ENCODE measurements around the gene CEP72.

Gene CEP72

GRCh38 chr5:645421-645820 lies 33.3 kb downstream of the CEP72 start:
- no peak overlapping the region for H2BK5ac ChIP-seq (ENCODE audit: low read length)
- no peak overlapping the region for H4K8ac ChIP-seq (ENCODE audit: low read depth, low read length)
- no peak overlapping the region for H3K4me2 ChIP-seq (ENCODE audit: insufficient read depth, low read length, poor library complexity, severe bottlenecking)
- H2AK5ac ChIP-seq (ENCODE audit: low read depth, low read length): no peak overlapping the region
- H3K27ac ChIP-seq (replicated peaks; ENCODE audit: low read length): no peak overlapping the region
- no CpG with 5 or more reads among the region's 13 CpGs for WGBS, 2 donors (ENCODE audit: extremely low coverage in 2 of 2, insufficient read length in 2 of 2, insufficient replicate concordance in 1 of 2)
- peak overlapping the region; percentile 39 for H3K23ac ChIP-seq (ENCODE audit: low read depth, low read length, poor library complexity)
- no peak overlapping the region for H3K18ac ChIP-seq (ENCODE audit: low read length)
- no peak overlapping the region for H2BK120ac ChIP-seq (ENCODE audit: low read depth, low read length)
- peaks cover 12% of the 10 kb centered on the region for H3K79me1 ChIP-seq (ENCODE audit: low read depth, low read length)
- DNase-seq (ENCODE audit: low spot score): no peak
- no peak overlapping the region for H2AFZ ChIP-seq (ENCODE audit: low read length)
- H2BK15ac ChIP-seq (ENCODE audit: low read length): no peak overlapping the region
- no peaks in the 10 kb centered on the region for H3K27me3 ChIP-seq (ENCODE audit: control insufficient read depth in 3 of 3, insufficient read depth in 3 of 3, low read depth in 1 of 3, low read length in 3 of 3)
- H2BK12ac ChIP-seq (ENCODE audit: low read length): no peak overlapping the region
- H3K4me3 ChIP-seq (ENCODE audit: low read length in 2 of 2): no peak overlapping the region
- no peak overlapping the region for H3K9ac ChIP-seq (ENCODE audit: low read depth, low read length, poor library complexity)
- H3K4ac ChIP-seq (ENCODE audit: low read length): no peak overlapping the region
- H3K14ac ChIP-seq (ENCODE audit: low read length): no peak overlapping the region
- no peak overlapping the region for H4K91ac ChIP-seq (ENCODE audit: low read depth, low read length, poor library complexity)
- H3K36me3 ChIP-seq (replicated peaks in 1 of 2; ENCODE audit: control insufficient read depth in 2 of 2, insufficient read depth in 2 of 2, low read length in 2 of 2): peaks cover 52 to 85% of the 10 kb centered on the region in 2 donors
- no peaks in the 10 kb centered on the region for H3K4me1 ChIP-seq (ENCODE audit: control insufficient read depth in 2 of 2, insufficient read depth in 1 of 2, low read depth in 1 of 2, low read length in 2 of 2)
- H3K9me3 ChIP-seq (replicated peaks in 1 of 2; ENCODE audit: control insufficient read depth in 2 of 2, insufficient read depth in 1 of 2, low read depth in 1 of 2, low read length in 2 of 2): peaks cover 5 to 22% of the 10 kb centered on the region in 2 donors

- no CpG with 5 or more reads among the region's 18 CpGs for WGBS, 2 donors (ENCODE audit: extremely low coverage in 2 of 2, insufficient read length in 2 of 2, insufficient replicate concordance in 1 of 2)
Measured at GRCh38 chr5:646396-647201, 34.5 kb downstream of the CEP72 start.

GRCh38 chr5:647311-647710 lies 35.2 kb downstream of the CEP72 start:
- H2BK120ac ChIP-seq (ENCODE audit: low read depth, low read length): no peak overlapping the region
- H3K27me3 ChIP-seq (ENCODE audit: control insufficient read depth in 3 of 3, insufficient read depth in 3 of 3, low read depth in 1 of 3, low read length in 3 of 3): no peaks in the 10 kb centered on the region
- H2AFZ ChIP-seq (ENCODE audit: low read length): no peak overlapping the region
- H3K4me3 ChIP-seq (ENCODE audit: low read length in 2 of 2): no peak overlapping the region
- H2BK12ac ChIP-seq (ENCODE audit: low read length): no peak overlapping the region
- H3K36me3 ChIP-seq (replicated peaks in 1 of 2; ENCODE audit: control insufficient read depth in 2 of 2, insufficient read depth in 2 of 2, low read length in 2 of 2): peaks cover 50 to 81% of the 10 kb centered on the region in 2 donors
- H2BK15ac ChIP-seq (ENCODE audit: low read length): no peak overlapping the region
- H4K8ac ChIP-seq (ENCODE audit: low read depth, low read length): no peak overlapping the region
- H3K23ac ChIP-seq (ENCODE audit: low read depth, low read length, poor library complexity): no peak overlapping the region
- H3K9me3 ChIP-seq (replicated peaks in 1 of 2; ENCODE audit: control insufficient read depth in 2 of 2, insufficient read depth in 1 of 2, low read depth in 1 of 2, low read length in 2 of 2): peaks cover 7 to 22% of the 10 kb centered on the region in 2 donors
- H3K27ac ChIP-seq (replicated peaks; ENCODE audit: low read length): no peak overlapping the region
- no peak overlapping the region for H4K91ac ChIP-seq (ENCODE audit: low read depth, low read length, poor library complexity)
- H2AK5ac ChIP-seq (ENCODE audit: low read depth, low read length): no peak overlapping the region
- H3K4ac ChIP-seq (ENCODE audit: low read length): no peak overlapping the region
- DNase-seq (ENCODE audit: low spot score): no peak
- H3K79me1 ChIP-seq (ENCODE audit: low read depth, low read length): peaks cover 11% of the 10 kb centered on the region
- H3K14ac ChIP-seq (ENCODE audit: low read length): no peak overlapping the region
- H2BK5ac ChIP-seq (ENCODE audit: low read length): no peak overlapping the region
- H3K4me1 ChIP-seq (ENCODE audit: control insufficient read depth in 2 of 2, insufficient read depth in 1 of 2, low read depth in 1 of 2, low read length in 2 of 2): no peaks in the 10 kb centered on the region
- H3K9ac ChIP-seq (ENCODE audit: low read depth, low read length, poor library complexity): no peak overlapping the region
- no CpG with 5 or more reads among the region's 4 CpGs for WGBS, 2 donors (ENCODE audit: extremely low coverage in 2 of 2, insufficient read length in 2 of 2, insufficient replicate concordance in 1 of 2)
- no peak overlapping the region for H3K18ac ChIP-seq (ENCODE audit: low read length)
- H3K4me2 ChIP-seq (ENCODE audit: insufficient read depth, low read length, poor library complexity, severe bottlenecking): no peak overlapping the region

More at GRCh38 chr5:646396-647201, 34.5 kb downstream of the CEP72 start:
- no peak overlapping the region for H3K4me2 ChIP-seq (ENCODE audit: insufficient read depth, low read length, poor library complexity, severe bottlenecking)
- DNase-seq (ENCODE audit: low spot score): no peak
- no peak overlapping the region for H4K91ac ChIP-seq (ENCODE audit: low read depth, low read length, poor library complexity)
- no peak overlapping the region for H3K18ac ChIP-seq (ENCODE audit: low read length)
- H3K14ac ChIP-seq (ENCODE audit: low read length): no peak overlapping the region
- peaks cover 46 to 79% of the 10 kb centered on the region in 2 donors for H3K36me3 ChIP-seq (replicated peaks in 1 of 2; ENCODE audit: control insufficient read depth in 2 of 2, insufficient read depth in 2 of 2, low read length in 2 of 2)
- H3K4me3 ChIP-seq (ENCODE audit: low read length in 2 of 2): no peak overlapping the region
- peak overlapping the region; percentile 76 for H3K4ac ChIP-seq (ENCODE audit: low read length)
- H3K27ac ChIP-seq (replicated peaks; ENCODE audit: low read length): no peak overlapping the region
- H3K4me1 ChIP-seq (ENCODE audit: control insufficient read depth in 2 of 2, insufficient read depth in 1 of 2, low read depth in 1 of 2, low read length in 2 of 2): no peaks in the 10 kb centered on the region
- no peak overlapping the region for H2BK15ac ChIP-seq (ENCODE audit: low read length)
- H3K9ac ChIP-seq (ENCODE audit: low read depth, low read length, poor library complexity): peak overlapping the region; percentile 70
- no peak overlapping the region for H2BK120ac ChIP-seq (ENCODE audit: low read depth, low read length)
- peak overlapping the region; percentile 65 for H4K8ac ChIP-seq (ENCODE audit: low read depth, low read length)
- peak overlapping the region; percentile 80 for H3K23ac ChIP-seq (ENCODE audit: low read depth, low read length, poor library complexity)
- no peak overlapping the region for H2BK12ac ChIP-seq (ENCODE audit: low read length)
- H2AFZ ChIP-seq (ENCODE audit: low read length): no peak overlapping the region
- H2AK5ac ChIP-seq (ENCODE audit: low read depth, low read length): no peak overlapping the region
- peaks cover 5 to 22% of the 10 kb centered on the region in 2 donors for H3K9me3 ChIP-seq (replicated peaks in 1 of 2; ENCODE audit: control insufficient read depth in 2 of 2, insufficient read depth in 1 of 2, low read depth in 1 of 2, low read length in 2 of 2)
- H3K79me1 ChIP-seq (ENCODE audit: low read depth, low read length): peaks cover 12% of the 10 kb centered on the region
- H3K27me3 ChIP-seq (ENCODE audit: control insufficient read depth in 3 of 3, insufficient read depth in 3 of 3, low read depth in 1 of 3, low read length in 3 of 3): no peaks in the 10 kb centered on the region
- no peak overlapping the region for H2BK5ac ChIP-seq (ENCODE audit: low read length)

GRCh38 chr5:647727-648126 lies 35.6 kb downstream of the CEP72 start:
- H3K18ac ChIP-seq (ENCODE audit: low read length): no peak overlapping the region
- no peak overlapping the region for H2BK5ac ChIP-seq (ENCODE audit: low read length)
- no peak overlapping the region for H3K14ac ChIP-seq (ENCODE audit: low read length)
- no peak overlapping the region for H2BK15ac ChIP-seq (ENCODE audit: low read length)
- H3K4me2 ChIP-seq (ENCODE audit: insufficient read depth, low read length, poor library complexity, severe bottlenecking): no peak overlapping the region
- no peak overlapping the region for H3K9ac ChIP-seq (ENCODE audit: low read depth, low read length, poor library complexity)
- H3K4me3 ChIP-seq (ENCODE audit: low read length in 2 of 2): no peak overlapping the region
- no peak overlapping the region for H2AK5ac ChIP-seq (ENCODE audit: low read depth, low read length)
- peaks cover 10% of the 10 kb centered on the region for H3K79me1 ChIP-seq (ENCODE audit: low read depth, low read length)
- no peak overlapping the region for H3K4ac ChIP-seq (ENCODE audit: low read length)
- H3K23ac ChIP-seq (ENCODE audit: low read depth, low read length, poor library complexity): no peak overlapping the region
- H2AFZ ChIP-seq (ENCODE audit: low read length): no peak overlapping the region
- no peaks in the 10 kb centered on the region for H3K27me3 ChIP-seq (ENCODE audit: control insufficient read depth in 3 of 3, insufficient read depth in 3 of 3, low read depth in 1 of 3, low read length in 3 of 3)
- H3K9me3 ChIP-seq (replicated peaks in 1 of 2; ENCODE audit: control insufficient read depth in 2 of 2, insufficient read depth in 1 of 2, low read depth in 1 of 2, low read length in 2 of 2): peaks cover 6 to 22% of the 10 kb centered on the region in 2 donors
- no peak overlapping the region for H2BK120ac ChIP-seq (ENCODE audit: low read depth, low read length)
- H3K36me3 ChIP-seq (replicated peaks in 1 of 2; ENCODE audit: control insufficient read depth in 2 of 2, insufficient read depth in 2 of 2, low read length in 2 of 2): peaks cover 48 to 81% of the 10 kb centered on the region in 2 donors
- no peak overlapping the region for H3K27ac ChIP-seq (replicated peaks; ENCODE audit: low read length)
- no peaks in the 10 kb centered on the region for H3K4me1 ChIP-seq (ENCODE audit: control insufficient read depth in 2 of 2, insufficient read depth in 1 of 2, low read depth in 1 of 2, low read length in 2 of 2)
- H2BK12ac ChIP-seq (ENCODE audit: low read length): no peak overlapping the region
- WGBS, 2 donors (ENCODE audit: extremely low coverage in 2 of 2, insufficient read length in 2 of 2, insufficient replicate concordance in 1 of 2): no CpG with 5 or more reads among the region's 9 CpGs
- no peak for DNase-seq (ENCODE audit: low spot score)
- H4K8ac ChIP-seq (ENCODE audit: low read depth, low read length): no peak overlapping the region
- H4K91ac ChIP-seq (ENCODE audit: low read depth, low read length, poor library complexity): no peak overlapping the region
